ENCODE results near the gene TRPM5. TPM values are rescaled to one million over a fixed set of nuclear protein-coding genes. Genes with fewer than 3 reads are reported as not detected.
A peak's percentile ranks its signal among the peaks of the same experiment; 100 is the strongest.

Gene TRPM5
- total RNA-seq, 1 donor from 2014 or later = not detected

DNA sequence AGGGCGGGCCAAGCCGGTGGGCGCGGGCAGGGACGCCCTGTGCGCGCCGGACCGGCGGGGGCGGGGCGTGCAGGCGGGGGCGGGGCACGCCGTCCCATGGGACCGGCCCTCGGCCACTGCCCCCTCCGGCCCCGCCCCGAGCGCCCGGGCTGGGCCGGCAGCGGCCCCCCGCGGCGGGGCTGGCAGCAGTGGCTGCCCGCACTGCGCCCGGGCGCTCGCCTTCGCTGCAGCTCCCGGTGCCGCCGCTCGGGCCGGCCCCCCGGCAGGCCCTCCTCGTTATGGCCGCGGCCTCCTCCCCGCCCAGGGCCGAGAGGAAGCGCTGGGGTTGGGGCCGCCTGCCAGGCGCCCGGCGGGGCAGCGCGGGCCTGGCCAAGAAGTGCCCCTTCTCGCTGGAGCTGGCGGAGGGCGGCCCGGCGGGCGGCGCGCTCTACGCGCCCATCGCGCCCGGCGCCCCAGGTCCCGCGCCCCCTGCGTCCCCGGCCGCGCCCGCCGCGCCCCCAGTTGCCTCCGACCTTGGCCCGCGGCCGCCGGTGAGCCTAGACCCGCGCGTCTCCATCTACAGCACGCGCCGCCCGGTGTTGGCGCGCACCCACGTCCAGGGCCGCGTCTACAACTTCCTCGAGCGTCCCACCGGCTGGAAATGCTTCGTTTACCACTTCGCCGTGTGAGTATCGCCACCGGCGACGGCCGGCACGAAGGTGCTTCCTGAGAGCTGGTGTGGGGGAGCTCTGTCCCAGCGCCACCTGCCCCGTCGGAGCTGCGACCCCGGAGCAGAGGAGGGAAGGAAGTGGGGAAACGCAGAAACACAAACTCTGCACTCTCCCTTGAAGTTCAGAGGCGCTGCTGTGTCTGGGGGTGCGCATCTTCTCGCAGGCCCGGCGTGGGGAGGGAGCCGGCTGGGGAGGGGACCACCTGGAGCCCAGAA is 769 bp upstream of the TRPM5 start, which contains the start of gene KCNQ1:
Gene KCNQ1, plus strand, starts transcription at position 188 of the 925 bp plus-strand sequence. Its CDS starts 91 bp downstream, at position 279.
- ATAC-seq (ENCODE audit: poor library complexity) (peak; percentile 78), DNase-seq (peak; percentile 77)
- intact Hi-C loops (cut with DNase I) = loop anchor here (5.0 kb wide), 2 partner anchors 77 to 532 kb away; no protein-coding TSS in a partner anchor

DNA sequence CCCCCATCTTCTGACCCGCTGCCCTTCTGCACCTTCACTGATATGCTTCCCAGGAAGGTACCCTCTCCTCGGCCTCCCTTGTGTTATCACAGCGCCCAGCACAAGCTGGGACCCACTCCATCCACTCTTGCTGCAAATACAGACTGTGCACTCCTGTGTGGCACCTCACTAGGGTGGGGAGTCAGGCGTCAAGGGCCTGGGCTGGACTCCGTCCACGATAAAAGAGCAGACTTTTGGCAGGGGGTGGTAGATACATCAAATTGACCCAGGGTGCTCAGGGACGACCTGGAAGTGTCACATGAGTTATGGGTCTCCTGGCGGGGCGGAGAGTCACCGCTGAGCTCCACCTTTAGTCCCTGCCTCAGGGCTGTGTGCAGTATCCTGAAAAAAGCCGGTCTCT is 908 bp downstream of the TRPM5 start:
- ATAC-seq (ENCODE audit: poor library complexity) (no peak), DNase-seq (no peak)
- intact Hi-C loops (cut with DNase I) = no loop called here

DNA sequence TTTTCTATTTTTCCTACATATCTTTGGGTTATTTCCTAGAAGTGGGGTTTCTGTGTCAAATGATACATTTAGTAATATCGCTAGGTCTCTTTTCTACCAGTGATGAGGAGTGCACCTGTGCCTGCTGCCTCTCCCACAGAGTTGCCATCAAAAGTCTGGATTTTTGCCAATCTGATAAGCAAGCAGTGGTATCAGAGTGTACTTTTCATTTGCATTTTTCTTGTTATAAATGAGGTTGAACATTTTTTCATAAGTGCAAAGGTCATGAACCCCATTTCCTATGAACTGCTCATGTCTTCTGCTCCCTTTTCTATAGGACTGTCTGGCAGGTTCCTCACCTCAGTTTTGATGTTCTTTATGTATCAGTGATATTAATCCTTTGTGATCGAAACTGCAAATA is 1.7 kb downstream of the TRPM5 start:
- intact Hi-C loops (cut with DNase I) = no loop called here
- ATAC-seq (ENCODE audit: poor library complexity) (no peak), DNase-seq (no peak)

DNA sequence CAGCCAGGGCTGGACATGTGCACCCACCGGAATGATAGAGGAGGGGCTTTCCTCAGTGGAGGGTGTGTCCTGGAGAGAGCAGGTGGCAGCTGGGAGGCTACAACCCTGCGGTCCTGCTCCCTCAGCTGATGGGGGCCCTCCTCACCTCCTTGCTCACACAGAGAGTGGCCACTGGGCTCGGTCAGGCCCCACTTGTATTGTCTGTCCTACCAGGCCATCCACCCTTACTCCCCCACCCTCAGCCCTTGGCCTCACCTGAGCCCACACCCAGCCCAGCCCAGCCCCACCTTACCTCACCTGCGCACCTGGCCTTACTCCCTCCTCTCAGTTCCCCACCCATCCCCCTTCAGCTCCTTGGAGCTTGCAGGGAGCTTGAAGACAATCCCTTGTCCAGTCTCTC is 3.1 kb downstream of the TRPM5 start:
- no peak for ATAC-seq (ENCODE audit: poor library complexity)
- peak; percentile 33 for DNase-seq
- intact Hi-C loops (cut with DNase I) = no loop called here

DNA sequence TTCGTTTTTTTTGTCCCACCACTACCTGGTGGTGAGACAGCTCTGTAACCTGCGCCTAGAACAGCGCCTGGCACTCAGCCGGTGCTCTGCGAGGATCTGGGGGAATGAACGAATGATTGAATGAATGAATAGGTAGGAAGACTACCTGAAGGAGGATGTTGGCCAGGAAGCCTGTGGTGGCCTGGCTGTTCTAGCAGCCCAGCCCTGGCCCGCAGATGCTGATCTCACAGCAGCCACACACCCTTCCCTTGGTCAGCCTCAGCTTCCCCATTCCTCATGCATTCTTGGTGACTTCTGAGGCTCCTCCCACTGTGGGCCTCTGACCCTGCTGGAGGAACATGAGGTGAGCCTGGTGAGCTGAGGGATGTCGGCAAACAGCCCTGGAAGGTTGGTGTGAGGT is 3.7 kb downstream of the TRPM5 start:
- ATAC-seq (ENCODE audit: poor library complexity) (no peak), DNase-seq (peak; percentile 48)
- intact Hi-C loops (cut with DNase I) = no loop called here

DNA sequence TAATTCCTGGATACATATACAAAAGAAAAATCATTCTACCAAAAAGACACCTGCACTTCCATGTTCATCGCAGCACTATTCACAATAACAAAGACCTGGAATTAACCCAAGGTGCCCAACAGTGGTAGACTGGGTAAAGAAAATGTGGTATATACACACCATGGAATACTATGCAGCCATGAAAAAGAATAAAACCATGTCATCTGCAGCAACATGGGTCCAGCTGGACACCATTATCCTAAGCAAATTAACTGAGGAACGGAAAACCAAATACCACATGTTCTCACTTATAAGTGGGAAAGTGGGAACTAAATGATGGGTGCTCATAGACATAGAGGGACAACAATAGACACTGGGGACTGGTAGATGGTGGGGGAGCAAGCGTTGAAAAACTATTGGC is 4.5 kb downstream of the TRPM5 start:
- DNase-seq (no peak), ATAC-seq (ENCODE audit: poor library complexity) (no peak)
- intact Hi-C loops (cut with DNase I) = no loop called here

DNA sequence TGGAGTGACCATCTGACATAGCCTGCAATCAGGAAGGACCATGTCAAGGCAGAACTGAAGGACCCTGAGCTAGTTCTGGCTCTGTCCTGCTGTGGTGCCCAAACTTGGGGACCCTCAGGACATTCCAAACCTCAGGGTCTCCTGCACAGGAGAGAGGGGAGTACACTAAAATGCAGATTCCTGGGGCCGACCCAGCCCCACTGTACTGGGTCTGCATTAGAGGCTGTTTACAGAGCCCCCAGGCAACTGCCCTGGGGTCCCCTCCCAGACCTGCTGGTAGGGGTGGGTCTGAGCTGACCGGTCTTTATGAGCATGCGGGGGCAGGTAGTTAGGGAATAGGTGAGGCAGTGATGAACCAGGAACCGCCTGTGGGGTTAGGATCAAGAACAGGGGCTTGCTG is 6.8 kb downstream of the TRPM5 start:
- no peak for DNase-seq
- intact Hi-C loops (cut with DNase I) = no loop called here

DNA sequence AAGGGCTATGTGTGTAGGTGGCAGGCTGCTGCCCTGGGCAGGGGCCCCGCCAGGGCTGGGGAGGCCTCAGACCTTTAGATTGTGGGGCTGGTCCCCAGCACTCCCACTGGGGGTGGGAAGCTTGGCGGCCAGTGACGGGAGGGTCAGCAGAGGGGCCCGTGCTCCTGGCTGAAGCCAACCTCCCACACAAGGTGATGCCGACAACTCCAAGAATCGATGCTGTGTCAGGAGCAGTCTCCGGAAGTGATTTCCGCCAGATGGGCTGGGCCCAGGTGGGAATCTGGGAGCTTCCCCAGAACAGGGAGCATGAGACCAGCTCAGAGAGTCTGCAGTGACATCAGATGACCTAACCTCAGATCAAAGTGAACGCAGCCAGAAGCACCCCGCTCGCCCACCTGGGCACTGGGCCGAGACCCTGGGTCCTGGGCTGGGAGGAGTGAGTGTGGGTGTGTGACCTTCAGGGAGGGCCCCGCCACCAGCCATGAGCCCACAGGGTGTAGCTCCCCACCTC is 7.7 kb downstream of the TRPM5 start:
- ATAC-seq (ENCODE audit: poor library complexity) (no peak), DNase-seq (peak; percentile 38)
- intact Hi-C loops (cut with DNase I) = no loop called here

More for the DNA sequence above, 6.8 kb downstream of the TRPM5 start:
- ATAC-seq (ENCODE audit: poor library complexity) = no peak

DNA sequence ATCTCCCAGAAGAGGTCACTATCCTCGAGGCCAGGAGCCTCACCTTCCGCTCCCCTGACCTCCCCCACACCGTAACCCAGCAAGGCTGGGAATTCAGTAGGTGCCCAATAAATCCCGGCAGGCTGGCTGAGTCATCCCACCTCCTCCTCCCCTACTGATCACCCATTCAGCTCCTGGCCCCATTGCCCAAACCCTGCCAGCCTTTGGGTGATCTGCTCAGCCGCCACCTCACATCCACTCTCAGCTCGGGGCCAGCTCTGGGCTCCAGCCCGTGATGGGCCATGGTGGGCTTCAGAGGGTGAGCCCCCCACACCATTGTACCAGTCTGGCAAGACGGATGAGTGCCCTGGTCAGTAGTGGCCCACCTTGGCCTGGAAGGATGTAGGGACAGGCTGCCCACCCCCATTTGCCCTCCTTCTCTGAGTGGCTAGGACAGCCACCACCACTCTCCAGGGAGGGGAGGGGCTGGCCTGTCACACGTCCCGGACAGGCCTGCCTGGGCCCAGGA is 8.2 kb downstream of the TRPM5 start:
- no peak for ATAC-seq (ENCODE audit: poor library complexity)
- DNase-seq = peak; percentile 18
- intact Hi-C loops (cut with DNase I) = no loop called here

DNA sequence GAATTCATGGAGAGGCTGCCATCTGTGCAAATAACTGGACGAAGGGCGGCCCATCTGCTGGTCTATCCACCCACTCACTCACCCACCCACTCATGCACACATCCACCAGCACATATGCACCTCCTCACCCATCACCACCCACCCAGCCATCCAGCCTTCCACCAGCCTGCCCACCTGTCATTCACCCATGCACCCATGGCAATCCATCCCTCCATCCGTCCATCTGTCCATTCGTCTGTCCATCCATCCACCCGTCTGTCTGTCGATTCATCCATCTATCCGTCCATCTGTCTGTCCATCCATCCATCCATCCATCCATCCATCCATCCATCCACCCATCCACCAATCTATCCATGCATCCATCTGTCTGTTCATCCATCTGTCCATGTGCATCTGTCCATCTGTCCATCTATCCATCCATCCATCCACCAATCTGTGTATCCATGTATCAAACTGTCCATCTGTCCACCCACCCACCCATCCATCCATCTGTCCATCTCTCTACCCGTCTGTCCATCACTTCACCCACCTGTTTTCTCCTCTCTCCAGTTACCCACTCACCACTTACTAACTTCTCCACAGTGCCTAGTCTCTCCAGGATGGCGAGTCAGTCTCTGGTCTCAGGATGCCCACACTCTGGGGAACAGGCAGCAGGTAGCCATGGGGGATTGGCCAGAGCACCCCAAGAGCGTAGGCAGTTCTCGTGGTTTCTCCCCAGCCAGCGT is 8.9 kb downstream of the TRPM5 start:
- intact Hi-C loops (cut with DNase I) = no loop called here
- ATAC-seq (ENCODE audit: poor library complexity) (no peak), DNase-seq (peak; percentile 13)

DNA sequence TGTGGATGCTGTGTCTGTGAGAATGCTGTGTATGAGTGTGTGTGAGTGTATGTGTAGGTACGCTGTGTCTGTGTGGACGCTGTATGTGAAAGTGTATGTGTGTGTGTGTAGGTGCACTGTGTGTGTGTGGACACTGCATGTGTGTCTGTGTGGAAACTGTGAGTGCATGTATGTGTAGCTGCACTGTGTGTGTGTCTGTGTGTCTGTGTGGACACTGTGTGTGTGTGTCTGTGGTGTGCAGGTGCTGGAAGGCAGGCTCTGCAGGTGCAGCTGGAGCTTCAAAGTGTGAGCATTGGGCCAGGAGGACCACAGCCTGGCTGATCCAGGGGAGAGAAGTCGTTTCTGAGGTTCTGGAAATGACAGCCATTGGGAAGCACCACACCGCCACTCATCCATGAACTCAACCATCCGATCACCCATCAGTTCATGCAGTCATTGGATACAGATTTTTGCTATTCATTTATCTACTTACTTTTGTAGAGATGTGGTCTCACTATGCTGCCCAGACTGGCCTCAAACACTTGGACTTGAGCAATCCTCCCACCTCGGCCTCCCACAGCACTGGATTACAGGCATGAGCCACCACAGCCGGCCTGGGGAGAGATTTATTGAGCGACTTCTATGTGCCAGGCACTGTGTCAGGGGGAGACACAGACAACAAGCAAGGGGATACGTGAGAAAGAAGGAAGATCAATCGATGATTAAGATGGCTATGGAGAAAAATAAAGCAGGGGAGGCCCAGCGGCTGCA is 9.6 kb downstream of the TRPM5 start:
- DNase-seq (peak; percentile 9), ATAC-seq (ENCODE audit: poor library complexity) (no peak)
- intact Hi-C loops (cut with DNase I) = loop anchor here (5.0 kb wide), 1 partner anchor 458 kb away; no protein-coding TSS in a partner anchor

DNA sequence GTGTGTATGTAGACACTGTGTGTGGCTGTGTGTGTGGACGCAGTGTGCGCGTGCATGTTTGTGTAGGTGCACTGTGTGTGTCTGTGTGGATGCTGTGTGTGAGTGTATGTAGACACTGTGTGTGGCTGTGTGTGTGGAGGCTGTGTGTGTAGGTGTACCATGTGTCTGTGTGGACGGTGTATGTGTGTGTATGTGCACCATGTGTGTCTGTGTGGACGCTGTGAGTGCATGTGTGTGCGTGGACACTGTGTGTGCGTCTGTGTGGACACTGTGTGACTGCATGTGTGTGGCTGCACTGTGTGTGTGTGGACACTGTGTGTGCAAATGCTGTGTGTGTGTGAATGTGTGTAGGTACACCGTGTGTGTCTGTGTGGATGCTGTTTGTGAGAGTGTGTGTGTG is 10.3 kb downstream of the TRPM5 start:
- peak; percentile 30 for DNase-seq
- intact Hi-C loops (cut with DNase I) = loop anchor here (5.0 kb wide), 1 partner anchor 458 kb away; no protein-coding TSS in a partner anchor
- no peak for ATAC-seq (ENCODE audit: poor library complexity)

DNA sequence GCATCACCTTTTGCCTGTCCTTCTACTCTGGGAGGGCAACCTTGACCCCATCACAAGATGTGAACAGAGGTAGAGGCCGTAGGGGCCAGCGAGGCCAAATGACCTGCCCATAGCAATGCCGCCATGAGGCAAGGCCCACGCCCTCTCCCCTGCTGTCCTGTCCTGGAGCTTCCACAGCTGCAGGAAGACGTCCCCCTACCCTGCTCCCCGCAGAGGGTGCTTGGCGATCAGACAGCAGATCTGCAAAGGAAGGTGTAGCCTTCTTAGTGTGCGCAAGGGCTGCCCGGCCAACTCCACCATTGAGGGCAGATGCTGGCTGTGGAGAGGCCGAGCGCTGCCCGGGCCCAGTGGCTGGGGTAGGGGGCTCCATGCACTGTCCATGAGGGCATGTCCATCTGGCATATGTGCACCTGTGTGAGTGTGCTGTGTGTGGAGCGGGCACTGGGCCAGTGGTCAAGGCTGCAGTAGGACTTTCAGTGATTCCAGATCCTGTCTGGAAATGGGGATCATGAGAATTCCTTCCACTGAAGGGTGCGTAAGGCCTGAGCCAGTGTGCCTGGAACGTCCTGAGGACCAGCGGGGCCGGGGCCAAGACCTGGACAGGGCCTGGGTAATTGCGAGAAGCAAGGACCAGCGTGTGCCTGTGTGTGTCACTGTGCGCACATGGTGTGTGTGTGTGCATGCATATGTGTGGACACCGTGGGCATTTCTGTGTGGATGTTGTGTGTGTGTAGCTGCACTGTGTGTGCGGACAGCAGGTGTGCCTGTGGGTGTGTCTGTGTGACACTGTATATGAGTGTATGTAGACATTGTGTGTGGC is 11.0 kb downstream of the TRPM5 start:
- peak; percentile 35 for DNase-seq
- no peak for ATAC-seq (ENCODE audit: poor library complexity)
- intact Hi-C loops (cut with DNase I) = loop anchor here (5.0 kb wide), 1 partner anchor 459 kb away; no protein-coding TSS in a partner anchor

DNA sequence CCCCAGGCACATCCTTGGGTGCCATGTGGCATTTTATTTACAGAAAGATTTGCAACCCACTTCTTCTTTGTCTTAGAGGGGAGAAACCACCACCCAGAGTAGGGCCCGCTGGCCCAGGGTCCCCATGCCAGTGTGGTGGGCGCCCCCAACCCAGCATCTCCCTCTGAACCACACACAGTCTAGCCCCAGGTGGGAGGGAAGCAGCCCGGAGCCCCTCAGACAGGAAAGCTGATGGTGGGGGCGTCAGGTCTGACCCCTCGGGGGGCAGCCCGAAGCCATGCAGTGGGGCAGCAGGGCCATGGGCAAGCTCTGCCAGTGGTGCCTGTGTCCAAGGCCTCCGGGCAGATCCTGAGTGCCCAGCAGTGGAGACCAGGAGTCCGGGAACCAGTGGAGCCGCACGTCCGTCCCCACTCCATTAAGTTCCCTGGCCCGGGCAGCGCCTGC is 11.7 kb downstream of the TRPM5 start:
- intact Hi-C loops (cut with DNase I) = loop anchor here (5.0 kb wide), 1 partner anchor 460 kb away; no protein-coding TSS in a partner anchor
- ATAC-seq (ENCODE audit: poor library complexity) = no peak
- DNase-seq = peak; percentile 30

DNA sequence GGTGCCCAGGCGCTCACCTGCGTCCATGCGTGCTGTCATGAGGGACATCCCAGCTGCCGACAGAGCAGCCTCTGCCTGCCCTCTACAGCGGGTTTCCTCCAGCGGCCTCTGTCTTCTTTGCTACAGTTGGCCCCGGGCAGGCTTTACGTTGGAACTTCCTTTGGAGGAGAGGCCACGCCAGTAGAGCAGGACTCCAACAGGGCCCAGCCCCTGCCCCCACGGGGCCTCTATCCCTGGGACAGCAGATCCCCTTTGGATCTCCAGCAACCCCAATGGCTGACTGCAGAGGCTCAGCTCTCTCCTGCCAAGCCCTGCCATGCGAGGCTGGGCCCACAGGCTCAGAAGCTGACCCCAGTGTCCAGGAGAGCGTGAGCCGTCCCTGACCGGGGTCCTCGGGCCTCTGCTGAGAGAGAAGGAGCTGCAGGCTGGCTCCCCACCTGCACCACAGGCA is 12.1 kb downstream of the TRPM5 start:
- peak; percentile 28 for DNase-seq
- intact Hi-C loops (cut with DNase I) = loop anchor here (5.0 kb wide), 1 partner anchor 460 kb away; no protein-coding TSS in a partner anchor
- ATAC-seq (ENCODE audit: poor library complexity) = no peak

DNA sequence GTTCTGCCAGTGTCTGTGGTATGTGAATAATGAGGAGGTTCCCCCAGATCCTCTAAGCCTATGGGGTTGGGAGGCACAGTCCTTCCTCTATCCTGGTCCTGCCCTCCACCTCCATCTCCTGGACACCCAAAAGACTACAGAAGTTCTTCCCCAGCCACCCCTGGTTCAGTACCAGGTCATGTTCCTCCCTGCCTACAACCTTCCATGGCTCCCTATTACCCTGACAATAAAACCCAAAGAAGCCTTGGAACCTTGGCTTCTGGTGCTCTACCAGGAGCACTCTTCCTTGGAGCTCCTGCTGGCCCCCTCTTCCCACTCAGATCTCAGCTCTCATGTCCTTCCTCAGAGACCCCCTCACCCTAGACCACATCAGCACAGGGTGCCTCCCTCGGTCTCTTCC is 12.9 kb downstream of the TRPM5 start:
- no peak for ATAC-seq (ENCODE audit: poor library complexity)
- peak; percentile 3 for DNase-seq
- intact Hi-C loops (cut with DNase I) = loop anchor here (5.0 kb wide), 1 partner anchor 461 kb away; no protein-coding TSS in a partner anchor

DNA sequence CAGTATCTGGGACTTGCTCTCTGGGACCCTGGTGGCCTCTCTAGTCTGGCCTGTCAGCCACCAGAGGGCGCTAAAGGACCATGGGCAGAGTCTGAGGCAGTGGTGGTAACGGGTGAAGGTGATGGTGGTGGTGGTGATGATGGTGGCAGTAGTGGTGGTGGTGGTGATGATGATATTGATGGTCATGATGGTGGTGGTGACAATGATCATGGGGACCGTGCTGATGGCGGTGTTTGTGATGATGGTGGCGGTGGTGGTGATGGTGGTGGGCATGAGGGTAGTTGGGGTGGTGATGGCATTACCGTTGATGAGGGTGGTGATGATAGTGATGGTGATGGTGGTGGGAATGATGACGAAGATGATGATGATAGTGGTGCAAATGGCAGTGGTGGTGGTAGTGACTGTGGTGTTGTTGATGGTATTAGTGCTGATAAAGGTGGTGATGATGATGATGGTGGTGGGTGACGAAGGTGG is 16.0 kb downstream of the TRPM5 start:
- DNase-seq = peak; percentile 87

More for the DNA sequence above, 16.0 kb downstream of the TRPM5 start:
- ATAC-seq (ENCODE audit: poor library complexity) = peak; percentile 90
- intact Hi-C loops (cut with DNase I) = loop anchor here (2.0 kb wide), 1 partner anchor 102 kb away; no protein-coding TSS in a partner anchor
